Astrocyte of the spinal cord (primary cell): ENCODE measurements around the gene HTRA3.
A peak's percentile ranks its signal among the peaks of the same experiment; 100 is the strongest.

Experiments used
- DNase-seq: peaks from one replicate; pipeline ENCODE4 v3.0.0; 2011; ENCODE audit warnings: low read depth, low spot score
- H3K4me3 ChIP-seq: 2 replicates; pipeline ENCODE4 v1.5.1; 2011; ENCODE audit warnings: low read depth, mild to moderate bottlenecking, low read length, moderate library complexity
- CTCF ChIP-seq: IDR thresholded peaks from 2 replicates; pipeline ENCODE4 v1.5.1; 2012; ENCODE audit warnings: low read depth, mild to moderate bottlenecking, low read length, inconsistent platforms
- in situ Hi-C: cut with HindIII; loops from 2 replicates; pipeline ENCODE4 v1.10.0; 2017; ENCODE audit warnings: low sequenced_read_pairs

HTRA3 gene

GRCh38 chr4:8241211-8241779, 28.3 kb upstream of the HTRA3 start:
- no peak overlapping the region for H3K4me3 ChIP-seq
- no peak for DNase-seq
- TF ChIP-seq CTCF = no peak
- in situ Hi-C loops = no loop called here

- in situ Hi-C loops = no loop called here
- DNase-seq = peak; percentile 92
- peak; percentile 99 for TF ChIP-seq CTCF
- no peak overlapping the region for H3K4me3 ChIP-seq
Measured at GRCh38 chr4:8241895-8242696, 27.5 kb upstream of the HTRA3 start.

- TF ChIP-seq CTCF = no peak
- DNase-seq = no peak
- in situ Hi-C loops = no loop called here
- H3K4me3 ChIP-seq = no peak overlapping the region
Measured at GRCh38 chr4:8242782-8243560, 26.6 kb upstream of the HTRA3 start.

GRCh38 chr4:8244001-8244757, 25.4 kb upstream of the HTRA3 start:
- TF ChIP-seq CTCF = no peak
- in situ Hi-C loops = no loop called here
- H3K4me3 ChIP-seq = no peak overlapping the region
- no peak for DNase-seq

- H3K4me3 ChIP-seq = no peak overlapping the region
- in situ Hi-C loops = no loop called here
- no peak for TF ChIP-seq CTCF
- no peak for DNase-seq
Measured at GRCh38 chr4:8244931-8245460, 24.6 kb upstream of the HTRA3 start.
